GM11168 (cell line): ENCODE results near the gene LRCH1.

ENCODE experiments used
- in situ Hi-C: fragments of 300-500 bp; cut with MboI; formaldehyde crosslinking; loops from one replicate; pipeline ENCODE4 v1.12.0; 2022; ENCODE audit warnings: low sequenced_read_pairs; ENCODE audit not compliant: unreplicated experiment

The LRCH1 gene

DNA sequence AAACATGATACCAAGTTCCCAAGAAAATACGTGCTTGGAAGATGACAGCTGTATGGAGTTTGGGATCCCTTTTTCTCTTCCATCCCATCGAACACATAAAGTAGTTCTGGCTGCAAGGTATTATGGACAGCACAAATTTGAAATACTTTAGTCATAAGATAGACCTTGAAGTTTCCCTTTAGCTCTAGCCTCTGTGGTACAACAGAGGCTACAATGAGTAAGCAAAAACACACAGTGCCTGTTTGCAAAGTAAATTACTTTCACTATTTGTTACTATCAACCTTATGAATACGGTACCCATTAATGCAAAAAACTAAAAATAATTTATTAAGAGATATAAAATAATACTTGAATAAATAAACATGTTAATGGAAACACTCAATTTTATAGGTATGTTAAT is 21.0 kb upstream of the LRCH1 start:
- in situ Hi-C loops: no loop called here

DNA sequence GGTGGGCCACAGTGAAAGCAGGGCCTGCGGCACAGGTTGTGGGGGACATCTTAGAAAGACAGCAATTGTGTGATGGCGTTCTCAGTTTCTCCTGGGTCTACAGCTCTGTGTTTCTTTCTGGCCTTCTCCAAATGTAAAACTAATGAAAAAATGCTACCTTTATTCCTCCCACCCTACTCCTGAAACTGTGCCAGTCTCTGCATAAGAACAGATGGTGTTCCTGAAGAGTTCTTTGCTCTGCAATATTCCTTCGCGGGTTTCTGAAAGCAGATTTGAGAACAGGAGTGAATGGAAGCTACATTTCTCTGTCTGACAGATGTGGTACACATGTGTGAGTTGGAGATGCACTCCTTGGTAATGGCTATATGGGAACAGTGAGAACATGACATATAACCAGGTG is 18.0 kb upstream of the LRCH1 start:
- in situ Hi-C loops: no loop called here

DNA sequence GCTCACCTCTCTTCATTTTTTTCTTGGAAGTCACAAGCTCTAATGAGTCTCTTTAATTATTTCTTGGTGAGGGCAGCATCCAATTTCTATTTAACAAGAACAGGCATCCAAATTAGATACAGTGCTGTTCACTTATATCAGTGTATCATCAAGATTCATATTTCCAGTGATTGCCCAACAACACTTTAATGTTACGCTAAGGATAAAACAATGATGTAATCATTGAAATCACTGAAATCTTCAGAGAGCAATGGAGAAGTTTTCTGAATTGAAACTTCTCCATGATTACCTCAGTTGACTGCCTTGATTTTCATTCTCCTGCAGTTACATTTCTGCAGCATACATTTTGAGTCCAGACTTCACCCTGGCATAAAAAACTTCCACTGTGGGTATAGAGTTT is 17.1 kb upstream of the LRCH1 start:
- in situ Hi-C loops: no loop called here

DNA sequence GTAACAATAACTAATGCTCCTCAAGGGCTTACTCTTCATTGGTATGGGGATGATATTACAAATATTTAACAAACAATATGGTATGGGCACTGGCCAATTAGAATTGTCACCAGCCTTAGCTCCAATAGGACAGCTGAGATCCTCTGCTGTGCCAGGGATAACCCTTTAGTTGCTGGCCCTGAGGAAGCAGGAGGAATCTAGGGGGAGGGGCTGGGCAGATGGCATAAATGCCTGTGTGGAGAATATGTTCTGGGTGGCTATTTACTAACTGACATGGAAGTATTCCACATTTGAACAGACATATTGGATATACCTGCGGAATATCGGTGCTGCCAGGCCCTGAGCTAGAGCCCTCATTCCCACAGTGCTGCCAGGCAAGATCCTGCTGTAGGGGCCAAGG is 16.6 kb upstream of the LRCH1 start:
- in situ Hi-C loops: no loop called here

DNA sequence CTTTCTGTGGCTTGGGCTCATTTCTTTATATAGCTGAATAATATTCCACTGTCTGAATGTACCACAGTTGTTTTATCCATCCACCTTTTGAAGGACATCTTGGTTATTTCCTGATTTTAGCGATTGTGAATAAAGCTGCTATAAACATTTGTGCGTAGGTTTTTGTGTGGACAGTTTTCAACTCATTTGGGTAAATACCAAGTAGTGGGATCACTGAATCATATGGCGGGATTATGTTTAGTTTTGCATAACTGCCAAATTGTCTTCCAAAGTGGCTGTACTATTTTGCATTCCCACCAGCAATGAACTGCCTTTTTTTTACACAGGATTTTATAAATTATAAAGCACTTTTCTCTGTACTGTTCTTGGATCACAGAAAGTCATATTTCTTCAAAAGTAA is 13.7 kb upstream of the LRCH1 start:
- in situ Hi-C loops: no loop called here

DNA sequence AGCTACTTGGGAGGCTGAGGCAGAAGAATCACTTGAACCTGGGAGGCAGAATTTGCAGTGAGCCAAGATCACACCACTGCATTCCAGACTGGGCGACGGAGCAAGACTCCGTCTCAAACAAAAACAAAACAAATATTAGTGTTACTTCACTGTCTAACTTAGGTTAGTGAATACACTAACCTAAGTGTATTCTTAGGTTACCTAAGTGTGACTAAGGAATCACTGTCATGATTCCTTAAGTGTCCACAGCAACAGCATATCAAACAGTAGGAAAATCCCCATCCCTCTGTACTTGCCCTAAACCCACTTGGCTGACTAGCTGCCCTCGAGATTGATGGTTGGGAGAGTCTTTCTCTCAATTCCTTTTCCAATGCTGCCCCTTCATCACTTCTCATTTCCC is 11.8 kb upstream of the LRCH1 start:
- in situ Hi-C loops: loop anchor here (5.0 kb wide), 1 partner anchor 49 kb away; no protein-coding TSS in a partner anchor

DNA sequence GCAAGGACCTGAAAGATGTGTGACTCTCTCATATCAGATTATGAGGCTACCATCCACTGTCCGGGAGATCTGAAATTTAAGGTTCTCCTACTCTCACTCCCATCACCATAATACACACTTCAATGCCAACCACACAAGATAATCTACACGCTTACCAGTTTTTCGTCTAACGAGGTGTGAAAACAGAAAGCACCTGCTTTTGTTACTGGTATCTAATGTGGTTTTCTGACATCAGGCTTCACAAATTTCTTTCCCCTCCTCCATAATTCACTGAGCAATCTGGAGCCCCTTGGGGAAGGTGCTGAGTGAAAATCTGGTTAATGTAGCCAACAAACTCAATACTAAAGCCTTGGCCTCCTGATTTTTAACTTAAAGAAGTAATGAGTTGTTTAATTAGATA is 10.1 kb upstream of the LRCH1 start:
- in situ Hi-C loops: loop anchor here (5.0 kb wide), 1 partner anchor 51 kb away; no protein-coding TSS in a partner anchor

DNA sequence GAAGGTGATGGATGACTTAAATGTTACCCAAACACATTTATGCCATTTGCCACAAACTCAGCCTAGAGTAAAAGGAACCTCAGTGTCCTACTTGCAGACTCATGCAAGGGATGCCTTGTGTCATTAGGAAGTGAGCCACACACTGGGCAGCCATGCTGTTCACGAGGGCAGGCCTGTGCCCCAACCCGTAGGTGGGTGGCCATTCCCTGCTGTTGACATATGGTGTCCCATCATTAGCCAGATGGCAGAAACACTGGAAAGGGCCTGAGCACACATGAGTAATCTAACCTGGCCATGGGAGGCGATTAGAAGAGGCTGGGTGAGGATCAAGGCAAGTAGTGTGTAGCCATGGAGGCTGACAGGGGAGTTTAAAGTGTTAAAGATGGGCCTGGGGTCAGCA is 9.7 kb upstream of the LRCH1 start:
- in situ Hi-C loops: loop anchor here (5.0 kb wide), 1 partner anchor 51 kb away; no protein-coding TSS in a partner anchor

DNA sequence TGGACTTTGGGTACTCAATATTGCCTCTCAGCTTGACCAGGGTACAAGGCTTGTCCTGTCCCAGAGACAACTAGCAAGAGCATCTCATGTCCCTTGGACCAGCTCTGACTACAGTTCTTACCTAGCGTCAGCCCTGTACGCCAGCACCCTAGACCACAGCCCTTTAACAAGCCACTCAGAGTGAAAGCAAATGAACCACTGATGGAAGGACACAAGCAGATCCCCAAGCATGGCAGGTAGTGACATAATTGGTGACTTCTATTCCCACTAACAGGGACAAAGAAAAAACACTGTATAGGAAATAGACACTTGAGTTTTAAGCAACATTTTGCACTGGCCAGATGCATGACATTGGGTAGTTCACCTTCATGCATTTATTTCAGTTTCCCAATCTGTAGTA is 8.8 kb upstream of the LRCH1 start:
- in situ Hi-C loops: loop anchor here (5.0 kb wide), 1 partner anchor 52 kb away; no protein-coding TSS in a partner anchor

DNA sequence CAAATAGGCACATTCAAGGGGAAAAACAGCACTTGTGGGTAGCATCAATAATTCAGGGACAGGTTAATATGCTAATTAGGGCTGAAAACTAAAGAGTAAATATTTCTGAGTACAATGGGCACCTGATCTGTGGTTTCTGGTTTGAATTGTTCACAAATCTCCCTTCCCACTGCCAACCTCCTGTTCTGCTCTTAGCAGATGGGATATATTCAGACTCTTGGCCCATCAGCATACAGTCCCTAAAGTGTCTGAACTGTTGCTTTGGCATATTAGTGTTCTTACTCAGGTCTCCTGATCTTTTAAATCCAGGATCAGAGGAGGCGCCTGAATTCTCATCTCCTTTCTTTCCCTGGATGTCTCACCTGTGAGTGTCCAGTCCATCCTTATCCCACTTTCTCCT is 8.2 kb upstream of the LRCH1 start:
- in situ Hi-C loops: loop anchor here (5.0 kb wide), 1 partner anchor 53 kb away; no protein-coding TSS in a partner anchor

DNA sequence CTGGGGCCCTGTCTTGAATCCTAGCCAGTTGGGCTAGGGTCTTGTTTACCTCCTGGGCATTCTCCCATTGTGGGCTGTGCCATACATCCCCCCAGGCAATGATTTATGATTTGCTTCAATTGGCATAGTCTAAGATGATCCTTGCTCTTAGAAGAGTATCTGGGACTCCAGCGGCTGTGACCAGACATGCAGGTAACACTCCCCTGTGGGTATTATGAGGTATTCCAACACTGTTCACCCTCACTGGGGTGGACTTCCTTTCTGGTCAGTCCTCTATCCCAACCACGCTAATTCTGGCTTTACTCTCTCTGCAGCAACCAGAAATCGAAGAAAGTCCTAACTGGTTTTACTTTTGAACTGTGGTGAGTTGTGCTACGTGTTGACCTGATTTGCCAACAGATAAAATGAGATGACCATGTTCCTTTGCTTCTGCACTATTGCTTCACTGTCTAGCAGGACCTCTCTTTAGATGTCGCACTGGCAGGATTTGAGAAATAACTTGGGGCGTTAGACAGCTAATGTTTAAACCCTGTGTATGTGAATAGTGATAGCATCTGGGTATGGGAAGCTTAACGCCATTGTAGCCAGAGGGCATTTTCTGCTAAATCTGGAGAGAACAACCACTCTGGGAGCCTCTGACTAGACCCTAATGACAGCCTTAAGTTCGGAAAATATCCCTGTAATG is 6.7 kb upstream of the LRCH1 start:
- in situ Hi-C loops: no loop called here

DNA sequence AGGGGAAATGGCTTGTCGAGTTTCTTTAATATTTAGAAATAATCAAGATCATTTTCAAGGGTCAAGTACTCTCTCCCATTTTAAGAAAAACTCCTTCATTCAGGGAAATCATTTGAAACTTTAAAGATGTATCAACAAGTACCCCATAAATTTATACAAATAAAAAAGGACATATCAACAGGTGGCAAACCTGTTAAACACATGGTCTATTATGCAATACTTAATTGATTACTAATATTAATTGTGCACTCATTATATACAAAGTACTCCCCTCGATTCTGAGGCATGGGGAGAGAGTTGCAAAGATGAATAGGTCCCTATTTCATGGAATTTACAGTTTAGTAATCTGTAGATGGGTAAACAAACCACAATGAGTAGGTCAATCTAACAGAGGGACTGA is 2.1 kb upstream of the LRCH1 start:
- in situ Hi-C loops: loop anchor here (10.0 kb wide), 1 partner anchor 164 kb away; no protein-coding TSS in a partner anchor

DNA sequence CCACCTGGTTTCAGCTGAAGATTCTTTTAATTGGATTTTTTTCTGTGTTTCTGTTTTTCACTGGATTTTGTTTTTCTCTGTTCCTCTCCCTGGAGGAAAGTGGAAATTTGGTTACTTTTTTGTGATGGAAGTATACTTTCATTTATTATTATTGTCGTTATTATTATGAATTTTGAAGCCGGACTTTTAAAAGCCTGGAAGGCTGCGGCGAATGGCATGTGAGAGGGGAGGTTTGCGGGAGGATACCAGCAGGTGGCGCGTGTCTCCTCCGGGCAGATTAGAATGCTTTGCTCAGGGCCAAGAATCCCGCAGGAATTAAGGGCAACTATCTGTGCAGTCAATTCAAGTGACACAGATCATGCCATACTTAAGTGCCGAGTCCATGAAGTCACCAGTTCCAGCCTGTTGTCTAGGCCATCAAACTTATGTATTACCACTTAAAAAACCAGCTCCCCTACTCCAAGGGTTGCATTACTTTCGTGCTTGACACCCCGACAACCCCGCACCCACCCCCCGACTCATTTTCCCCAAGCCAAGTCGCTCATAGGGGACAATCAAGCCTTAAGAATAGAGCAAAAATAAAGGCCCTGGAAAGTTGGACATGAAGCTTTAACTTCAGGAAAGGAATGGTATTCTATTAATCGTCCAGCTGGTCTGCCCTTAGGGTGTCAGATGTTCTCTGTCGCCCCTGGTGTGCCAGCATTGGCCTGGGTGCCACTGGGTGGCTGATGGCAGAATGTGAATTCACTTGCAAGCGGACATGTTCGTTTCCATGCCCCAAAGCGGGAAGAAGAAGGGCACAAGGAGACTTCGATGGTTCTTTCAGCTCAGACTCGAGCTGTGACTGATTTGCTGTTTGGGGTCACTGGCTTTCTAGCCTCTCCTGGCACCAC is 1.3 kb upstream of the LRCH1 start:
- in situ Hi-C loops: loop anchor here (10.0 kb wide), 1 partner anchor 163 kb away; no protein-coding TSS in a partner anchor

DNA sequence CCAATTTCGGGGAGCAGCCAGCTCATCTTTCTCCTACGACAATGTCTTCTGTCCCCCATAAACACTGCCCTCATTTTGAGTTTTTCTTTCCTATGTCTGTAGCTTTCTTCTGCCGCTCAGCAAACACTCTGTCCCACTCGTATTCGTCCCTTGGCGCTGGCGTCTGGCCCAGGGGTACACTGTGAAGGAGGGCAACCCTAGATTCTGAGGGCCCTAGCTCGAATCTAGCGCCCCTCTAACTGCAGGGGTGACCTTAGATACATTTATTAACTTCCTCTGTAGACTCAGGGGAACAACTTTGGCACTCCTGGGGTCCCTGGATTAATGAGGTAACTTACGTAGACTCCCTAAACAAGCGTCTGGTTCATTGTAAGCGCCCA is 677 bp upstream of the LRCH1 start:
- in situ Hi-C loops: loop anchor here (10.0 kb wide), 1 partner anchor 163 kb away; no protein-coding TSS in a partner anchor

DNA sequence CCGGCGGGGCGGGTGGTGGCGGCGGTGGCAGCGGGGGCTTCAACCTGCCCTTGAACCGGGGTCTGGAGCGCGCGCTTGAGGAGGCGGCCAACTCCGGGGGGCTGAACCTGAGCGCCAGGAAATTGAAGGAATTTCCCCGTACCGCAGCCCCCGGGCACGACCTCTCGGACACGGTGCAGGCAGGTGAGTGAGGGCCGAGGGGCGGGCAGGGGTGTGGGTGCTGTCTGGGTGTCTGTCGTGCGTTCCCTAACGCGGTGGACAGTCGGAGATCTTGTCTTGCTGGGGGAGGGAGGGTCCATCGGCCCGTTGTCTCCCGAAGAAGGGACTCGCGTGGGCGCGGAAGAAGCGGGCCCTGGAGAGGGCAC is 533 bp downstream of the LRCH1 start:
- in situ Hi-C loops: loop anchor here (10.0 kb wide), 1 partner anchor 161 kb away; no protein-coding TSS in a partner anchor

DNA sequence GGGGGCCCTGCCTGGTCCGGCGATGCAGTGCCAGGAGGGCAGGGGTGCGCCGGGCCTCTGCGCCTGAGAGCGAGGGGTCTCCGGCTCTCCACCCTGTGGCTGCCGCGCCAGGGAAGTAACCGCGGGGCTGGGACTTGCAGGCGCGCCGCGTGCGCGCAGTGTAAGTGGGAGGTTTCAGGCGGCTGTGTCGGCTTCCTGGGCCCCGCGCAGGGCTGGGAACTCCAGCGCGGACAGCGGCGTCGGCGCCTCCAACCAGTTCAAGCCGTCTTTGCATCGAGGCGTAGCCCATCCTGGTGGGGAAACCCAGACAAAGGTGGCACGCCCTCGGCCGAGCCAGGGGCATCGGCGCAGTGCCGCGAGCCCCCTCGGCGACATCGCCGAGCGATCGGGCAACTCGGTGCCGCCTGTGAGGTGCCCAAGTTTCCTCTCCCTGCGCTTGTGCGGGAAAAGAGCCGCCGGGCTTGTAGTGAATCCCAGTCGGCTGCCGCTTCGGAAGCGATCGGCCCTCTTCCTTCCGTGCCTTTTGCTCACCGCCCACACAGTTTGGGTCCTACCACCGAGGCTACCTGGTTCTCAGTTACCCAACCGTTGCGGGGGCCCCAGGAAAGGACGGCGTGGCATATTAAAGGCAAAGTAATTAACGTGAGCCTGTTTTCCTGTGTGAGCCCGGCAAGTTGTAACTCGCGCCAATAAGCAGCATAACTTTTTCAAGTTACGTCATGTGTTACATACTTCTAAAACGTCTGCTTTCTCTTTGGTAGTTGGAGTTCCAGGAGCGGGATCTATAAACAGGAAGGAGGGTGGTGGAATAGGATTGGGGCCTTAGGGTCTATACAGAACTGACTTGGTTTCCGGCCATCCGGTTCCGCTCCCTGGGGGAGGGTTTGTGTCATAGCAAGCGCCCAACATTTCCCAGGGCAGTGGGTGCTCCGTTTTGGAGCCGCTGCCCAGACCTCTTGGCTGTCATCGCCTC is 1.2 kb downstream of the LRCH1 start:
- in situ Hi-C loops: loop anchor here (10.0 kb wide), 1 partner anchor 161 kb away; no protein-coding TSS in a partner anchor

DNA sequence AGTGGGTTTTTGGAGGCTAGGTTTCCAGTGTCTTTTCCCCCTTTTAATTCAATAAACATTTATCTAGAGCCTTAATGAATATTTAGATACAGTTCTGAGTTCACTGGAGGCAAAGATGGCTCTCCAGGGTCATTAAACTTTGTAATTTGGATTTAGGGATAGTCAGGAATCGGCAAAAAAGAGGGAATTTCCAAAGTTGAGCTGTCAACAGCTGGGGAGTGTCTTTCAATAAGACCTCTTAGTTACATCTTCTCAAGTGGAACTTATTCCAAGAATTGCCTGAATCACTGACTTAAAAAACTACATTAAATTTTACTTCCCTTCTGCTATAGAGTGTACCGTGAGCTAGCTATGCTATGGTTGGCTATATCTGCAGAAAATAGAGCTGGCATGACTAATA is 2.0 kb downstream of the LRCH1 start:
- in situ Hi-C loops: loop anchor here (10.0 kb wide), 1 partner anchor 160 kb away; no protein-coding TSS in a partner anchor

DNA sequence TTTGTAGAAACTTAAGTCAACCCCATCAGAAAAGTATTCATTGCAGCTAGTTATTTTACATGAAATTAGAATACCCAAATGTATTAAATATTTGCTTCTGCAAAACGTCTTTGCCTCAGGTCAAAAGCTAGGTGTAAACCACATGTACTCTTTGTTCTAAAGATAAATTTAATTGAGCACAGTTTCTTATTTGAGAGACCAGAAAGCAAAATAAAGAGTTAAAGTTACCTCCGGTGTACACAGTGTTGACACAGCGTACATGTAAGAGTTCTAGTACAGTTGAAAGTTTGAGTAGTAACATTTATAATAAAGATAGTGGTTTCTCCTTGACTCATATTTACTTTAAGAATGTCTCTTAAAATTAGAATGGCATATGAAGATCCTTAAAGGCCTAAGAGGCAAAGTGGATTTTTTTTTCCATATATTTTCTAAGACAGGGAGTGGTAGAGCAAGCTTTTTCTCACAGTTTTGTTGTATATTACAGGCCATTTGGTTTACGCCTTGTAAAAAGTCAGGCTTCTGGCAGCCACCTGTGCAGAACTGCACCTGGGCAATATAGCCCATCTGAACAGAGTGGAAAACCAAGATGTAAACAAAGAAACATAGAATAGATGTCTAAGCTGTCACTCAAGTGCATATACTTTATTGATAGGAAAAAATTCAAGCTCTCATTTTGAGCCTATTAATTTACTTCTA is 2.9 kb downstream of the LRCH1 start:
- in situ Hi-C loops: loop anchor here (10.0 kb wide), 1 partner anchor 159 kb away; no protein-coding TSS in a partner anchor

DNA sequence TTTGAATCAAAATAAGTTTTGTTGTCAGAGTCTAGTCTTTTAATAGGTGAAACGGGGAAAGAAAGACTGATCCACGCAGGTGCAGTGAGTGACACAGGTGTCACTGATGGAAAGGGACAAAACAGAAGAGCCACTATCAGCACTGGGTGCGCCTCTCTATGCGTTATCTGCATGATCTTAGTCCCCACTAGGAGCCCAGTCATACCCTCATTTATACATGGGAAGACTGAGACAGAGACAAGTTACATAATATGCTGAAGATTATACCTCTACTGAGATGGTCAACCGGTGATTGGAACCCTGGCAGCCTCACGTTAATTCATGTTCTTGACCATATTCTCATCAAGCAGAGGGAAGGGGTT is 3.4 kb downstream of the LRCH1 start:
- in situ Hi-C loops: loop anchor here (10.0 kb wide), 1 partner anchor 158 kb away; no protein-coding TSS in a partner anchor
